ENCODE results near the gene USP47. TPM values are rescaled to one million over a fixed set of nuclear protein-coding genes. Genes with fewer than 3 reads are reported as not detected.

Gene USP47
- total RNA-seq, 1 experiment from 2014 or later: 37.5 TPM

DNA sequence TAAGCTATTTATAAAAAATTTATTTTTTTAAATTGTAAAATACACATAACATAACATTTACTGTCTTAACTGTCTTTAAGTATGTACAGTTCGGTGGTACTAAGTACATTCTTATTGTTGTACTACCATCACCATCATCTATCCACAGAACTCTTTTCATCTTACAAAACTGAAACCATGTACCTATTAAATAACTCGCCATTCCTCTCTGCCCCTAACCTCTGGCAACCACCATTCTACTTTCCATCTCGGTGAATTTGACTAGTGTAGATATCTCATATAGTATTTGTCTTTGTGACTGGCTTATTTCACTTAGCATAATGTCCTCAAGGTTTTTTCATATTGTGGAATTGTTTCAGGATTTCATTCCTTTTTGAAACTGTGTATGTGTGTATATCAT is 22.6 kb downstream of the USP47 start:
- no peak overlapping the region for H3K27ac Mint-ChIP-seq (ENCODE audit: unreplicated experiment)
- no peaks in the 10 kb centered on the region for H3K36me3 Mint-ChIP-seq (ENCODE audit: insufficient read depth, unreplicated experiment)
- H3K27me3 Mint-ChIP-seq (ENCODE audit: unreplicated experiment): no peaks in the 10 kb centered on the region
- peaks cover 5% of the 10 kb centered on the region for H3K9me3 Mint-ChIP-seq (ENCODE audit: low read depth, unreplicated experiment)
- H3K4me1 Mint-ChIP-seq (ENCODE audit: low read depth, unreplicated experiment): no peaks in the 10 kb centered on the region
- BruUV-seq (replicated peaks): no TSS peak
- TF ChIP-seq, protein P1, sequence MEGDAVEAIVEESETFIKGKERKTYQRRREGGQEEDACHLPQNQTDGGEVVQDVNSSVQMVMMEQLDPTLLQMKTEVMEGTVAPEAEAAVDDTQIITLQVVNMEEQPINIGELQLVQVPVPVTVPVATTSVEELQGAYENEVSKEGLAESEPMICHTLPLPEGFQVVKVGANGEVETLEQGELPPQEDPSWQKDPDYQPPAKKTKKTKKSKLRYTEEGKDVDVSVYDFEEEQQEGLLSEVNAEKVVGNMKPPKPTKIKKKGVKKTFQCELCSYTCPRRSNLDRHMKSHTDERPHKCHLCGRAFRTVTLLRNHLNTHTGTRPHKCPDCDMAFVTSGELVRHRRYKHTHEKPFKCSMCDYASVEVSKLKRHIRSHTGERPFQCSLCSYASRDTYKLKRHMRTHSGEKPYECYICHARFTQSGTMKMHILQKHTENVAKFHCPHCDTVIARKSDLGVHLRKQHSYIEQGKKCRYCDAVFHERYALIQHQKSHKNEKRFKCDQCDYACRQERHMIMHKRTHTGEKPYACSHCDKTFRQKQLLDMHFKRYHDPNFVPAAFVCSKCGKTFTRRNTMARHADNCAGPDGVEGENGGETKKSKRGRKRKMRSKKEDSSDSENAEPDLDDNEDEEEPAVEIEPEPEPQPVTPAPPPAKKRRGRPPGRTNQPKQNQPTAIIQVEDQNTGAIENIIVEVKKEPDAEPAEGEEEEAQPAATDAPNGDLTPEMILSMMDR (IDR thresholded peaks at IDR 0.05; ENCODE audit: unreplicated experiment): no peak
- H3K4me3 Mint-ChIP-seq (ENCODE audit: low read depth, unreplicated experiment): no peak overlapping the region
- CTCF ChIA-PET: no interaction called here
- DNase-seq: no peak
- intact Hi-C loops (cut with micrococcal nuclease; ENCODE audit: unreplicated experiment): no loop called here

DNA sequence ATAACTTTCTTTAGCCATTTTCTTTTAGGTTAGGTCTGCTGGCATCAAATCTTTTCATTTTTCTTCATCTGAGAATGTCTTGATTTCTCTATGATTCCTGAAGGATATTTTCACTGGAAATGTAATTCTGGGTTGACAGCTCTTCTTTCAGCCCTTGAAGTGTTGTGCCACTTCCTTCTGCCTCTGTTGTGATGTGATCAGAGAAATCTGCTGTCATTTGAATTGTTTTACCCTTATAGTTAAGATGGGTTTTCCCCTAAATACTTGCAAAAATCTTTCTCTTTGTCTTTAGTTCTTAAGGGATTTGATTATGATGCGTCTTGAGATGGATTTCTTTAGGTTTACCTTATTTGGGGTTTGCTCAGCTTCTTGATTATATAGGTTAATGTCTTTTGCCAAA is 23.0 kb downstream of the USP47 start:
- H3K4me3 Mint-ChIP-seq (ENCODE audit: low read depth, unreplicated experiment): no peak overlapping the region
- TF ChIP-seq, protein P1 (IDR thresholded peaks at IDR 0.05; ENCODE audit: unreplicated experiment): no peak
- H3K4me1 Mint-ChIP-seq (ENCODE audit: low read depth, unreplicated experiment): no peaks in the 10 kb centered on the region
- peaks cover 5% of the 10 kb centered on the region for H3K9me3 Mint-ChIP-seq (ENCODE audit: low read depth, unreplicated experiment)
- intact Hi-C loops (cut with micrococcal nuclease; ENCODE audit: unreplicated experiment): no loop called here
- no peaks in the 10 kb centered on the region for H3K36me3 Mint-ChIP-seq (ENCODE audit: insufficient read depth, unreplicated experiment)
- no peak overlapping the region for H3K27ac Mint-ChIP-seq (ENCODE audit: unreplicated experiment)
- CTCF ChIA-PET: no interaction called here
- no peak for DNase-seq
- BruUV-seq (replicated peaks): no TSS peak
- H3K27me3 Mint-ChIP-seq (ENCODE audit: unreplicated experiment): no peaks in the 10 kb centered on the region

DNA sequence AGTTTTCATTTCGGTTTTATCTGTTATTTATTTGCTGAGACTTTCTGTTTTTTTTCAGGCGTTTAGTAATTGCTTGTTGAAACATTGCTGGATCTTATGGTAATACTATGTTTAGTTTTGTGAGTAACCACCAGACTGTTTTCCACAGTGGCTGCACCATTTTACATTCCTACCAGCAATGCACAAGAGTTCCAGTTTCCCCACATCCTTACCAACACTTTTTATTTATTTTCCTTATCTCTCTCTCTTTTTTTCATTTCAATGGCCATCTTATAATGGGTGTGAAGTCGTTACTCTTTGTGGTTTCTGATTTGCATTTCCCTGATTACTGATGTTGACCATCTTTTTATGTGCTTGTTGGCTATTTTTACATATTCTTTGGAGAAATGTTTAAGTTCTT is 23.7 kb downstream of the USP47 start:
- DNase-seq: no peak
- TF ChIP-seq, protein P1 (IDR thresholded peaks at IDR 0.05; ENCODE audit: unreplicated experiment): no peak
- BruUV-seq (replicated peaks): no TSS peak
- Mint-ChIP-seq H3K4me1 (ENCODE audit: low read depth, unreplicated experiment) (no peaks in the 10 kb centered on the region), H3K9me3 (ENCODE audit: low read depth, unreplicated experiment) (peaks cover 5% of the 10 kb centered on the region), H3K27me3 (ENCODE audit: unreplicated experiment) (no peaks in the 10 kb centered on the region), H3K36me3 (ENCODE audit: insufficient read depth, unreplicated experiment) (no peaks in the 10 kb centered on the region), H3K4me3 (ENCODE audit: low read depth, unreplicated experiment) (no peak overlapping the region), H3K27ac (ENCODE audit: unreplicated experiment) (no peak overlapping the region)
- intact Hi-C loops (cut with micrococcal nuclease; ENCODE audit: unreplicated experiment): no loop called here
- CTCF ChIA-PET: no interaction called here

DNA sequence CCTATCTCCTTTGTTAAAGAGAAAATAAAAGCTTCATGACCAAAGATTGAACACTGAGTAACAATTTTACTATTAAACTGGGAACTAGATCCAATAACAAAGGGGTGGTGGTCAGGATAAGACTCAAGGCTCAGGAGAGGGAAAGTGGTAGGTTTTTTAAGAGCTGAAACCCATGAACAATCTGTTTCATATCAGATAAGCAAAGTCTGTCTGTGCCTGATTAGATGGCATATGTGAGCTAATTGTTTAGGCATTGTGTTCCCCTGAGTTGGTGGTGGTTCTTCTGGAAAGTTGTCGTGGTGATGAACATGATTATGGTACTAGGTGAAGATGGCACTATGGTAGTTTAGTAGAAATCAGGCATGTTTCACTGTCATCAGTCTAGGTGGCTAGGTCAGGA is 24.4 kb downstream of the USP47 start:
- no peak for DNase-seq
- no peak overlapping the region for H3K4me3 Mint-ChIP-seq (ENCODE audit: low read depth, unreplicated experiment)
- H3K36me3 Mint-ChIP-seq (ENCODE audit: insufficient read depth, unreplicated experiment): no peaks in the 10 kb centered on the region
- intact Hi-C loops (cut with micrococcal nuclease; ENCODE audit: unreplicated experiment): no loop called here
- CTCF ChIA-PET: interaction anchor here (0.8 kb wide), 1 partner anchor 11 kb away, joined by 4 read pairs; no protein-coding TSS in a partner anchor
- BruUV-seq (replicated peaks): TSS peak; percentile 7
- no peaks in the 10 kb centered on the region for H3K27me3 Mint-ChIP-seq (ENCODE audit: unreplicated experiment)
- H3K4me1 Mint-ChIP-seq (ENCODE audit: low read depth, unreplicated experiment): peaks cover under 1% of the 10 kb centered on the region
- H3K27ac Mint-ChIP-seq (ENCODE audit: unreplicated experiment): no peak overlapping the region
- TF ChIP-seq, protein P1 (IDR thresholded peaks at IDR 0.05; ENCODE audit: unreplicated experiment): no peak
- H3K9me3 Mint-ChIP-seq (ENCODE audit: low read depth, unreplicated experiment): peaks cover 5% of the 10 kb centered on the region

Measured in Calu3 (cell line).